ENCODE data around the gene UBAC2.

Gene UBAC2

GRCh38 chr13:99289674-99290337, 89.2 kb downstream of the UBAC2 start:
- H3K36me3 ChIP-seq: peaks cover 4% of the 10 kb centered on the region
- H3K27ac ChIP-seq: no peak overlapping the region
- TF ChIP-seq CTCF (IDR thresholded peaks at IDR 0.05; ENCODE audit: low read depth, low read length): no peak
- H3K4me3 ChIP-seq (ENCODE audit: low read depth, low read length): no peak overlapping the region
- no peak for DNase-seq
- H3K27me3 ChIP-seq (ENCODE audit: insufficient read depth, low read depth, severe bottlenecking): no peaks in the 10 kb centered on the region
- H3K9me3 ChIP-seq (ENCODE audit: severe bottlenecking): no peaks in the 10 kb centered on the region

DNA sequence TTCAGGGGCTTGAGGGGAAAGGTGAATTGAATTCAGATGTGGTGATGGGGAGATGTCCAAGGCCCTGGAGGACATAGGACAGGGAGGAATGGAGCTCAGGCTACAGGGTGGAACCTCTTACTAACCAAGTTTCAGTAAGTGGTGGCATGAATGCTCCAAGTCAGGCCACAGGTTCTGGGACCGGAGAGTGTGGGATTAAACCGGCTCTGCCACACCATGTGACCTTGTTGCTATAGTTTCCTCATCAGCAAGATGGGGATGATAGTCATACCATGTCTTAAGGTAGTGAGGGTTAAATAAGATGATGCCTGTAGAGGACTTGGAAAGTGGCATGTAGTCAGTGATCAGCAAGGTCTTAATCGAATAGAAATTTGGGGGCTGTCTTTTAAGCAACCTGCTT, 90.2 kb downstream of the UBAC2 start:
- H3K27me3 ChIP-seq (ENCODE audit: insufficient read depth, low read depth, severe bottlenecking): no peaks in the 10 kb centered on the region
- DNase-seq: no peak
- TF ChIP-seq CTCF (IDR thresholded peaks at IDR 0.05; ENCODE audit: low read depth, low read length): no peak
- no peak overlapping the region for H3K27ac ChIP-seq
- peaks cover 2% of the 10 kb centered on the region for H3K36me3 ChIP-seq
- H3K9me3 ChIP-seq (ENCODE audit: severe bottlenecking): no peaks in the 10 kb centered on the region
- no peak overlapping the region for H3K4me3 ChIP-seq (ENCODE audit: low read depth, low read length)

DNA sequence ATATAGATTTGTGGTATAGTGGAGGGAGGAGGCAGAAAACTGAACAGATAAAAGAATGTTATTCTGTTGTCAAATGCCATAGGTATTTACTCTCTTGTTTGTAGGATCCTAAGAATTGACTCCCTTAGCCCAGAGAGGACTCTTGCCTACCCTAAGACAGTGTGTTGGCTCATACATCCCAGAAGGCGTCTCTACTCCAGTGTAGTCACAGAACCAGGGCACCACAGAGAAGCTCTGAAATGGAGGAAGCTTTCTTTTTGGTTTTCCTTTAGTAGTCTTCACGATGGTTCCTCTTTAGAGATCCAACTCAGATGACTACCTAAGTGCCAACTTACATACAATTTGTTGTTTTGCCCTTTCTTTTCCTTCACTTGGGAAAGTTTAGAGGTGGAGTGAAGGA, 92.5 kb downstream of the UBAC2 start:
- no peaks in the 10 kb centered on the region for H3K27me3 ChIP-seq (ENCODE audit: insufficient read depth, low read depth, severe bottlenecking)
- no peak for DNase-seq
- no peak overlapping the region for H3K4me3 ChIP-seq (ENCODE audit: low read depth, low read length)
- TF ChIP-seq CTCF (IDR thresholded peaks at IDR 0.05; ENCODE audit: low read depth, low read length): no peak
- no peaks in the 10 kb centered on the region for H3K9me3 ChIP-seq (ENCODE audit: severe bottlenecking)
- no peaks in the 10 kb centered on the region for H3K36me3 ChIP-seq
- no peak overlapping the region for H3K27ac ChIP-seq

- Histone ChIP-seq H3K36me3 (no peaks in the 10 kb centered on the region), H3K27me3 (ENCODE audit: insufficient read depth, low read depth, severe bottlenecking) (no peaks in the 10 kb centered on the region), H3K9me3 (ENCODE audit: severe bottlenecking) (no peaks in the 10 kb centered on the region), H3K27ac (no peak overlapping the region), H3K4me3 (ENCODE audit: low read depth, low read length) (no peak overlapping the region)
- DNase-seq: no peak
- TF ChIP-seq CTCF (IDR thresholded peaks at IDR 0.05; ENCODE audit: low read depth, low read length): no peak
Measured at GRCh38 chr13:99294198-99294597, 93.5 kb downstream of the UBAC2 start.

GRCh38 chr13:99294958-99295357, 94.3 kb downstream of the UBAC2 start:
- Histone ChIP-seq H3K36me3 (no peaks in the 10 kb centered on the region), H3K4me3 (ENCODE audit: low read depth, low read length) (no peak overlapping the region), H3K27me3 (ENCODE audit: insufficient read depth, low read depth, severe bottlenecking) (no peaks in the 10 kb centered on the region), H3K9me3 (ENCODE audit: severe bottlenecking) (no peaks in the 10 kb centered on the region), H3K27ac (no peak overlapping the region)
- DNase-seq: no peak
- no peak for TF ChIP-seq CTCF (IDR thresholded peaks at IDR 0.05; ENCODE audit: low read depth, low read length)

Data from WERI-Rb-1 (cell line).